Fibroblast of skin of back (primary cell): ENCODE measurements around the gene MTA2. TPM values are rescaled to one million over a fixed set of nuclear protein-coding genes. Genes with fewer than 3 reads are reported as not detected.
"Not testable (repeated sequence)": the region's sequence is repeated elsewhere in the genome, so short reads cannot be mapped to it uniquely, and the experiment has no call there.

Experiments used
- DNase-seq: peaks from one replicate; pipeline ENCODE4 v3.0.0-alpha.2; 2013
- polyA plus RNA-seq, 2 experiments: library from polyadenylated mRNA; unstranded; fragments of 120-200 nt; gene quantifications; one replicate each; pipeline ENCODE4 v1.2.1, GENCODE V29; 2013; ENCODE audit not compliant: insufficient read length in 2 of 2

The MTA2 gene
- 95.4 TPM for polyA plus RNA-seq (2013, experiment 1 of 2; ENCODE audit: insufficient read length)
- polyA plus RNA-seq (2013, experiment 2 of 2; ENCODE audit: insufficient read length) = 52.3 TPM

DNA sequence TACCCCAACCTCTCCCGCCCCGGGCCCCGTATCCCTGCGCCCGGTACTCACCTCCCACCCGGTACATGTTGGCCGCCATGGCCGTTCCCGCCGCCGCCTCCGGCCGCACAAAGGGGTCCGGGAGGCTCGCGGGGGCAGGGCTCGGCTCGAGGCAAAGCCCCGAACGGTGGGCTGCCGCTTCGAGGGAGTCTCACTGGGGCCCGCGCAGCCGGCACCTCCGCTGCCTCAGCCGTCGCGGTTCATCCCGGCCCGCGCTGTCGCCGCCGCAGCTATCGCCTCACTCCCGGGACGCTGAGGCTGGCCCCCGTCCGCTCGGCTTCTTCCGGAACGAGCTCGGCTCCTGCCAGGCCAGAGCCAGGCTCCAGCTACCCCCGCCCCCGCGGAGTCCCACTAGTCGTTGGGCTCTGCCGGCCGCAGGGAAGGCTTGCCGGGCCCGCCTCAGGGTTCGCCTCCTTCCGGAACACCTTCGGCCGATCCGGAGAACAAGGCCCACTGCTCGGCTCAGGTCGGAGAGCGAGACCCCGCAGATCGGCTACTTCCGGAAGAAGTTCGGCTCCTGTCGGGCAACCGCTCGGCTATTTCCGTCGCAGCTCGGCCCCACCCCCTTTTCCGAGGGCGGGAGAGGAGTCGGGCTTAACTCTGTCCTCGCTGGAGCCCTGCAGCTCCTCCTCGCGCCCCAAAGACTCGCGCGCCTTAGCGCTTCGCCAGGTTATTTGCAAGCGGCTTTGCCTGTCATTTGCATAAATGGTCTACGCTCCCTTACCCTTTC lies at the start of gene MTA2:
TSS of gene MTA2 (minus strand) at position 494 of the 769 bp plus-strand sequence. CDS start at position 79, 415 bp downstream.
- peak; percentile 96 for DNase-seq

DNA sequence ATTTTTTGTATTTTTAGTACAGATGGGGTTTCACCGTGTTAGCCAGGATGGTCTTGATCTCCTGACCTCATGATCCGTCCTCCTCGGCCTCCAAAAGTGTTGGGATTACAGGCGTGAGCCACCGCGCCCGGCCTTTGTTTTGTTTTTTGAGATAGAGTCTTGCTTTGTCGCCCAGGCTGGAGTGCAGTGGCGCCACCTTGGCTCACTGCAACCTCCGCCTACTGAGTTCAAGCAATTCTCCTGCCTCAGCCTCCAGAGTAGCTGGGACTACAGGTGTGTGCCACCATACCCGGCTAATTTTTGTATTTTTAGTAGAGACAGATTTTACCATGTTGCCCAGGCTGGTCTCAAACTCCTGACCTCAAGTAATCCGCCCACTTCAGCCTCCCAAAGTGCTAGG lies 48.6 kb upstream of the MTA2 start:
- DNase-seq = not testable (repeated sequence)

DNA sequence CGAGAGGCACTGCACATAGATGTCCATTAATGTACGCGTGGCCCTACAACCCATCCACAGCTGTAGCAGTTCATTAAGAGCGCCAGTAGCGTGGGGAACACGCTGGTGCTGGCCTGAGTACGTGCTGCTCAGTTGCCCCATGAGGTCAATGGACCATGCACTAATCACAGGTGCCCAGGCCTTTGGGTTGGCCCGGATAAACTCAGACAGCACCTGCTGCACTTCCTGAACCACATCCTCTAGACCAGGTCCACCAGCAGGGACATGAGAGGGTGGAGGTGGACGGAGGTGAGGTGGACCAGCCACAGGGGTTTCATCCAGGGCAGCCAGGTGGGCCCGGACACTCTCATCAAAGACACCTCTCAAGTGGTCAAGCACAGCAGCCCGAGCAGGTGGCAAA lies 47.8 kb upstream of the MTA2 start:
- DNase-seq = no peak

DNA sequence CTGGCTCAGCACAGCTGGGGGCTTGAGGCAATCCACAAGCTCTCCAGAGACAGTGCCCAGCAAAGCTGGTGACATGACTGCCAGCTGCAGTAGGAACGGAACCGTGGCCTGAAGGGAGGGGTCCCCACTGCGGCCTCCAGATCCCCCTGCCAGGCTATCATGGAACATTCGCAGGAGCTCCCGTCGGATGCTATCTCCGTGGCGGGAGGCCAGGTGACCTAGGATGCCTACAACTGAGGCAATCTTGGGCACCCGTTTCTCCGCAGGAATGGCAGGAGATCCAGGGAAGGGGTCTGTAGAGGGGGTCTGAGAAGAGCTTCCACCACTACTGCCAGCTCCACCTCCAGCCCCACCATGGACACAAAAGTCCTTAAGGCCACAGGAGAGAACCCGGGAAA lies 47.3 kb upstream of the MTA2 start:
- DNase-seq = no peak

DNA sequence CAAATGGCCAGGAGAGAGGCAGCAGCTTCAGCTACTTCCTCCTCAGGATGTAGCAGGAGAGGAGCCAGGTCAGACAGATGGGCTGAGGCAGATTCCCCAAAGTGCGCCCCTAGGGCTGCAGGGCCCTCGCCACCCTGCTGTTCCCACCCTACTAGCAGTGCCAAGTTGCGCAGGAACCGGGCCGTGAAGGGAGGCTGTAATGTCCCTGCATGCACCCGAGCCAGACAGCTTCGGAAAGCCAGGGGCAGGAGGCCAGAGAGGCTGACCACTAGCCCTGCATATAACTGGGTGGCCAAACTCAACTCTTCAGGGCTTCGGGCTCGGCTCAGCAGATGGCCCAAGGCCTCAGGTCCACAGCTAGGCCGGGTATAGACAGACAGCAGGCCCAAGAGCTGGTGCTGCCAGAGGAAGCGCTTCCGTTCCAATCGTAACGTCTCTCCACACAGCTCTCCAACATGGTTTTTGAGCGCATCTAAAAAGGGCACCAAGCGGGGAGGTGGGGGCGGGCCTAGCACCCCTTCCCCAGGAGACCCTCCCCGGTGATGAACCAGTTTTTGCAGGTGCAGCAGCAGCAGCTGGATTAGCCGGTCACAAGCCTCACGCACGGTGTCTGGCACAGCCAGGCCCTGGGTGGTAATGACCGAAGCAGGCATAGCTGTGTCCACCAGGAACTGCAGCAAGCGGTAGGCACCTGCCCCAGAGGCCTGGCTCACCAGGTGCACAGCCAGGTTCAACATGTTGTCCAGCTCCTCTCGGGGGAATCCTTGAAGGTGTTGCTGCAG lies 46.7 kb upstream of the MTA2 start:
- DNase-seq = no peak

DNA sequence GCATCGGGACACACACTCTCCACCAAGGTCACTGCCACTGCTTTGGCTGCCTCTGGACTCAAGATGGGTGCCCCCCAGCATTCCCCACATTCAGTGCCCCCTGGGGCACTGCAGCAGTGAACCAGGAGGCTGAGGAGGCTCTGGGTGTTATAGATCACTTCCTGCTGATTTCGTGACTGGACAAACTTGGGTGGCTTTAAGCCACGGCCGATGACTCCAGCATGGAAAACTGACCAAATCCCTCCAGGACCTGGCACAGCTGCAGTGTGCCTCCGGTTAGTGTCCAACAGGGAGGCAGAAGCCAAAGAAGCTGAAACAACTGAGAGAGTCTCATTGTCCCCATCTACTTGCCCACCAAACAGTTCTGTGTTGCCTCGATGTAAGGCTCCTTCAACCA lies 45.9 kb upstream of the MTA2 start:
- DNase-seq = no peak

DNA sequence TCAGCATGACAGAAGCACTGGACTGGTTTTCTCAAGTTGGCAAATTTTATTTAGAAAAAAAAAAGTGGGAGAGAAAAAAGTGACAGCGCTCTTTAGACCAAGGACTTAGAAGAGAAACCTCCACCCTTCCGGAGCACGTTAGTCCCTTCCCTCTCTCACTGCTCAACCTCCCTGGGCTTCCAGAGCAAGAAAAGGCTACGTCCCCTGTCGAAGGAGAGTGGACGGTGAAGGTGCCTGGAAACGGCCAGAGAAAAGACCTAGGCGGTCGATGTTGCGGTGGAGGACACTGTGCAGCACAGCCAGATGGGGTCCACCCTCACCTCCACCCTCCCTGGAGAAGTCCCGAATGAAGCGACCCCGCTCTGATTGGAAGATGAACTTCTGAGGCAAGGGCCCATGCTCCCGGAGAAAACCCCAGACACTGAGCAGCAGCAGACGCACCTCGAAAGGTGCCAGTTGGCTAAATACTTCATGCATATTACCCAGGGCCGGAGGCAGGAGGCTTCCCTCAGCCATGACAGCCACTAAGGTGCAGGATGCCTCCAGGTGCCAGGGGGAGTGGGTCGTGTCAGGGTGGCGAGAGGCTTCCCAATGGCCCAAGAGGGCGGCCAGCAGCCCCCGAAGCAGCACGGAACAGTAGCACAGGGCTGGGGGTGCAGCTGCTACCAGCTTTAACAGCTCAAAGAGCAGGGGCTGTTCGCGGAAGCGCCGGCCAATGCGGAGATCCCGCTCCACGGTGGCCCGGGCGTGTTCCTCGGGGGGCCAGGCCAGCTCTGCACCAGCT lies 45.4 kb upstream of the MTA2 start:
- DNase-seq = no peak

DNA sequence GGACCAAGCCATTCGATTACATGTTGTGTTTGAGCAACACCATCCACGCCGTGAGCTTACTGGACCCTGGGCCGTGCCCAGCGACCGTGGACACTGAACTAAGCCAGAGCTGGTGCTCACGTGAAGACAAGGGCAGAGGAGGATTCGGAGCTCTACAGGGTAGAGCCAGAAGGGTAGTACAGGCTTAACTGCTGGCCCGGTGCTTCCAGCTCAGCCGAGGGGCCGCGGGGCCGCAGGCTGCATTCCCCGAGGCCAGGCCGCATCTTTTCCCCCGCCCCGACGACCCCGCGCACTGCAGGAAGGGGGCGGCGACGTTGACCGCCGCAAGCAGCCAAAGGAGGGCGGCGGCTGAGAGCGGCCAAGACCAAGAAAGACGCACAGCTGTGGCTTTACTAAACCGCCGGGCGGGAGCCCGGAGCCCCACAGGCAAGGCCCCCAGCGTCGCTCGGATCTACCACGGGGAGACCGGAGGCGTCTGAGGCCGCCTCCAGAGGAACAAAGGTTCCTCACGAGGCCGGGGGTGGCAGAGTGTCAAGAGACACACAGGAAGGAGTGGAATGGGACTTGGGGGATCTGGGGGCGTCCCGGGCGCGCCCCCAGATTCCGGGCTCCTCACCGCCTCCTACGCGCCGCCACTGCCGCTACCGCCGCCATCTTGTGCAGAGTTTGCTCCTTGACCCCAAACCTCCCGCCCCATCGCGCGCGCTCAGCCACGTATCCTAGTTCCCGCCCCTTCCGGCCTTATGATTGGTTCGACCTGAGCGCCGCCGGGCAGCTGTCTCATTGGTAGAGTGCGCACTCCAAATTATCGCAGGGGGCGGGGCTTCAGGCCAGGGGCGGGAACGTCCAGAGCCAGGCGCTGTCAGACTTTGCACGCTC lies 44.5 kb upstream of the MTA2 start, which contains the start of gene GANAB:
TSS of gene GANAB (minus strand) at position 668 of the 879 bp plus-strand sequence. CDS start at position 654, 14 bp downstream.
- DNase-seq = peak; percentile 98

DNA sequence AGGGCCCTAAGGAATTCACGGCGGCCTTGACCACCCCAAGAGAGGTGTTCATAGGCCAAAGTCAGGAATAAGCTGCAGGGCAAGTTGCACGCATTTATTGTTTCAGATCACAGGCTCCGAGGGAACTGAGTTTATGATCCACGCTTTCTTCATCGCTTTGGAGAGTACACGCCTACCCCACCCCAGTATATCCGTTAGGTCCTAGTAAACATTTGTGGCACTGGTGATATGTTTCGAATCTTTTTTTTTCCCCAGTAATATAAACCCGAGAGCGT lies 43.9 kb upstream of the MTA2 start:
- no peak for DNase-seq

DNA sequence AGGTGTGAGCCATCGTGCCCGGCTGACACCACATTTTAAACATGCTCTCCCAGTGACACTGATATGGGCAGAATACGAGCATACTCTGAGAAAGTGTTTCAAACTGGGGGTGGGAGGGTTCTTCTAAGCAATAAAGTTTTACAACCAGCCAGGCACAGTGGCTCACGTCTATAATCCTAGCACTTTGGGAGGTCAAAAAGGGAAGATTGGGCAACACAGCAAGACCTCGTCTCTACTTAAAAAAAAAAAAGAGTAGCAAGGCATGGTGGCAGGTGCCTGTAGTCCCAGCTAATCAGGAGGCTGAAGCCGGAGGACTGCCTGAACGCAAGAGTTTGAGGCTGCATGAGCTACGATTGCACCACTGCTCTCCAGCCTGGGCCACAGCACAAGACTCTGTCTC lies 42.6 kb upstream of the MTA2 start:
- no peak for DNase-seq

DNA sequence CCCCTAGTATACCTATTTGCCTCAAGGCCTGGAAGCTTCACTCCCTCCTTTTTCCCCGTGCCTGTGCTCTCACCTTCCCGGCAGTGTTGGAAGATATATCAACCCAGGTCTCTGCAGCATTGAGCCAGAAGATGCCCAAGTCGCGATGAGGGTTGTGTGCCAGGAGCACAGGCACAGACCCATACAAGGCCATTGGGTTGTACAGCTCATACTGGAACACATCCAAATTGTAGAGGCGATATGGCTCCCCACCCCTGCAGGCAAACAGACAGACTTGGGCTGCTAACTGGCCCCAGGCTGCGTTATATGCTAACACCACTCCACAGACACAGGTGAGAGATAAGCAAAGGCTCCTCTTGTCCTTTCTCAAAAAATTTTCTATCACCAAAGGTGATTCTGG lies 30.8 kb upstream of the MTA2 start:
- no peak for DNase-seq

DNA sequence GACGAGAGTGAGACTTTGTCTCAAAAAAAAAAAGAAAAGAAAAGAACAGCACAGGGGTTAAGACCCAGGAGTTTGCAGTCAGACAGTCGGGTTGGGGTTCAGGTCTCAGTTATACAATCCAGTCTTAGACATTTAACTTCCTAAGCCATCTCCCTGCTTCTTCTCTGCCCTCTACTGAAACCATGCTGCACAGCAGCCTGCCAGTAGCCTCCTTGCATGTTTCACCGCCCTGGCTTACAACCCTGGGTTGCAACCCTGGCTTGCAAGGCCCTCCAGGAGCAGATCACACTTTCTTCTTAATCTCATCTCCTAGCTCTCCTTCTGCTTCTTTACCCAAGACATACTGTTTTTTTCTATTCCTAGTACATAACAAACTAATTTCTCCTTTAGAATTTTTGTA lies 26.0 kb upstream of the MTA2 start:
- DNase-seq = no peak

DNA sequence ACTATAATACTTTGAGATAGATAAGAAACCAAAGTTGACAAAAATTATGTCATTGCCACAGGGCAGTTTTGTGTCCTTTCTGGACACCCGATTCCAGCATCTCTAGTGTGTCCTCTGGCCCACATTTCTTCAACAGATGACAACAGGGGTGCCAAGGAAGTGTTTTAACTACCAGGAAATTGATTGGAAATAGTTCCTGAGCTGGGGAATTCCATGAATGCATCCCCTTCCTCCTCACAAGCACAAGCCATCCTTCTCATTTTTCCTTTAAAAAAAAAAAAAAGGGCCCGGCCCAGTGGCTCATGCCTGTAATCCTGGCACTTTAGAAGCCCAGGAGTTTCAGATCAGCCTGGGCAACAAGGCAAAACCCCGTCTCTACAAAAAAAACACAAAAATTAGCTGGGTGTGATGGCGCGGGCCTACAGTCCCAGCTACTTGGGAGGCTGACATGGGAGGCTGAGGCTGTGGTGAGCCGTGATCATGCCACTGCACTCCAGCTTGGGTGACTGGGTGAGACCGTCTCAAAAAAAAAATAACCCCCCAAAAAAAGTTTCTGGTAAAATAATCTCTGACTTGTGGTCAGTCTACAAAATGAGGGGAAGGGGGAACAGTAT lies 20.9 kb upstream of the MTA2 start:
- no peak for DNase-seq

DNA sequence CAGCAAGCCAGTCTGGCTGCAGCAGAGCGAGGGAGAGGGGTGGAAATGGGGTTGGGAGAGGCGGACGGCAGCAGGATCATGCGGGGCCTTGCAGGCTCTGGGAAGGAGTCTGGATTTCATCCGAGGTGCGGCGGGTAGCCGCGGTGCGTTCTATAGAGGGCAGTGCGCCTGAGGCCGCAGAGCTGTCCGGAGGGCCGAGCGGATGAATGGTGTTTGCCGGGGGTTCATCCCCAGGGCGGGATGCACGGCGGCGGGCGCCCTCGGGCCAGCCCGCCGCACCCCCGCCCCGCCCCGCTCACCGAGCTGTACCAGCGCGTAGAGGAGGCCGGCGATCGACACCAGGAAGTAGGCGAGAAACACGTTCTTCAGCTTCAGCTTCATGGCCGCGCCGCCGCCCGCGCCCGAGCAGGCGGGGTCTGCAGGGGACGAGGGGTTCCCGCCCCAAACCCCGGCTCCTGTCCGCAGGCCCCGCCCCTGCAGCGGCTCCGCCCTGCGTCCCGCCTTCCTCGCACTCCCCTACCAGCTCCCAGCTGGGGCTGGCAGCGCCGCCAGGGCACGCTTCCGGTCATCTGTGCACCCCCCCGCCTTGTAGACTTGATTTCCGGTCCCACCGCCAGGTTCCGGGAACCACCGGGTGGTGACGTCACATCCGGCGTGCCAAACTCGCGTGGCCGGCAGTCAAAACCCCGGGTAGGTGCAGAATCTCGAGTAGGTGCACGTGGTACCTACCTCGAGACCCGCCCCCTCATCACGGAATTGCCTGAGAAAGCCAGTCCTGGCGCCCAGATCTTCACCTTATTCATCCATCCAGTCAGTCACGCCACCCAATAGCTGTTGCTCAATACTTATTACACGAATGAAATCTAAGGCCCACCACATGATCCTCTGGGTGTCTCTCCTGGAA lies 20.2 kb upstream of the MTA2 start, which contains the start of gene B3GAT3:
TSS of gene B3GAT3 (minus strand) at position 420 of the 904 bp plus-strand sequence. CDS start at position 381, 39 bp downstream.
- DNase-seq = peak; percentile 97

DNA sequence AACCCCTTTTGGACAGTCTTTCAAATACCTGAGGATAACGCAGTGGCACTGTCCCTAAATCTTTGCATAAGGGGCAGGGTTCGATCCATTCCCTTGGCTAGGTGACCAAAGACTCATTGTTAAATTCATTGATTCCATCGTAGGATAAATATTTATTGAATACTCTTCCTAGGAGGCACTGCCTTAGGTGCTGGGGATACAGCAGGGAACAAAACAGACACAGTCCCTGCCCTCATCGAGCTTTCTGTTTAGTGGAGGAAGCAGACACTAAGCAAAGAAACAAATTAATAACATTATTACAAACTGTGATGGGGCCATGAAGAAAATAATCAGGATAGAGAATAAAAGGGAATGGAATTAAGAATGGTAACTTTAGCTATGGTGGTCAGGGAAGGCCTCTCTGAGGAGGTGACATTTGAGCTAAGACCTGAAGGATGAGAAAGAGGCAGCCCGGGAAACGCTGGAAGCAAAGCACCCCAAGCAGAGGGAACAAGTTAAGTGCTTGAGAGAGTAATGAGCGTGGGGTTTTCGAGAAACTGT lies 19.4 kb upstream of the MTA2 start:
- no peak for DNase-seq

DNA sequence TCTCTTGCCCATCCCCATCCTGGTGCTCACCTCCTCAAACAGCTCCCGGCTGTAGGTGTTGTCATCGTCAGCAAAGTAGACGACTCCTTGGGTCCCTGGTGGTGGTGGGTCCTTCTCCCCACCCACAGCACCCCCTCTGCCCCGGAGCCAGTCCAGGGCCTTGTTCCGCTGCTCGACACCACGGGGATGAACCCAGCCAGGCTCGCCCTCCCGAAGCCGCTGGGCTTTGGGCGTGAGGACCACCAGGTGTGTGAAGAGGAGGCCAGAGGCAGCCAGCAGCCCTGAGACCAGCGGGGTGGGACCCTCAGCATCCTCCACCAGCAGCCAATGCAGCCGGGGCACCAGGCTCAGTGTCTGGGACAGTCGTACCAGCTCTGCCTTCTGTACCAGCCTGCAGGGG lies 15.3 kb upstream of the MTA2 start:
- not testable (repeated sequence) for DNase-seq

DNA sequence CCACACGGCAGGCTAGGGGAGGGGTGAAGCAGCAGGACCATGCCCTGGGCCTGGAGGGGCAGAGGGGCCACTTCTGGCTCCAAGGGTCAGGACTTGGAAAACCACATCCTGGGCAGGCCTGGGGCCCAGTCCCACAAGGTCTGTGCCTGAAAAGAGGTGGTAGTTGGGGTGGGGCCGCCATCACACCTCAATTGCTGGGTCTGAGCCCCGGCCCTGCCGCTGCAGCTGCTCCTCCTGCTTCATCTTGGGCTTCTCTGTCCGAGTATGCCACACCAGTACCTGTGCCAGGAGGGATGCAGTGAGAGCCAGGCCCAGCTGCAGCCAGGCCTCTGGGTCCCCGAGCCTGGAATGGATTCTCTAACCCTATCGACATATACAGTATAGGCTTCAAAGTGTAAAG lies 13.9 kb upstream of the MTA2 start:
- no peak for DNase-seq

DNA sequence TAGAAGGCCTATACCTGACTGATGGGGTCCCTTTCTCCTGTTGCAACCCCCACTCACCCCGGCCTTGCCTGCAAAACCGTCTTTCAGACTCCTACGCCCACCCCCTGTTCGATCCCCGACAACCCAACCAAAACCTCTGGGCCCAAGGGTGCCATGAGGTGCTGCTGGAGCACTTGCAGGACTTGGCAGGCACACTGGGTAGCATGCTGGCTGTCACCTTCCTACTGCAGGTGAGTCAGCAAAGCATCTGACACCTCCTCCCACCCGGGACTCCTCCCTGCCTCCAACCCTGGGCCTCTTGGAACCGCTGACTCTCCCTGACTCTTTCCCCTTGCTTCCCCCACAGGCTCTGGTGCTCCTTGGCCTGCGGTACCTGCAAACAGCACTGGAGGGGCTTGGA lies 12.6 kb upstream of the MTA2 start:
- no peak for DNase-seq

DNA sequence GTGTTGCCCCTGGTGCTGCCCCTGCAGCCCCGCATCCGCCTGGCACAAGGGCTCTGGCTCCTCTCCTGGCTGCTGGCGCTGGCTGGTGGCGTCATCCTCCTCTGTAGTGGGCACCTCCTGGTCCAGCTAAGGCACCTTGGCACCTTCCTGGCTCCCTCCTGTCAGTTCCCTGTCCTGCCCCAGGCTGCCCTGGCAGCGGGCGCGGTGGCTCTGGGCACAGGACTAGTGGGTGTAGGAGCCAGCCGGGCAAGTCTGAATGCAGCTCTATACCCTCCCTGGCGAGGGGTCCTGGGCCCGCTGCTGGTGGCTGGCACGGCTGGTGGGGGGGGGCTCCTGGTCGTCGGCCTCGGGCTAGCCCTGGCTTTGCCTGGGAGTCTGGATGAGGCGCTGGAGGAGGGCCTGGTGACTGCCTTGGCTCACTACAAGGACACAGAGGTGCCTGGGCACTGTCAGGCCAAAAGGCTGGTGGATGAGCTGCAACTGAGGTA lies 11.7 kb upstream of the MTA2 start:
- no peak for DNase-seq
